Fibroblast of skin of scalp (primary cell): Measurements from ENCODE around the gene GRIN2A.

ENCODE experiments used
- DNase-seq: peaks from one replicate; pipeline ENCODE4 v3.0.0-alpha.2; 2013

Gene GRIN2A

DNA sequence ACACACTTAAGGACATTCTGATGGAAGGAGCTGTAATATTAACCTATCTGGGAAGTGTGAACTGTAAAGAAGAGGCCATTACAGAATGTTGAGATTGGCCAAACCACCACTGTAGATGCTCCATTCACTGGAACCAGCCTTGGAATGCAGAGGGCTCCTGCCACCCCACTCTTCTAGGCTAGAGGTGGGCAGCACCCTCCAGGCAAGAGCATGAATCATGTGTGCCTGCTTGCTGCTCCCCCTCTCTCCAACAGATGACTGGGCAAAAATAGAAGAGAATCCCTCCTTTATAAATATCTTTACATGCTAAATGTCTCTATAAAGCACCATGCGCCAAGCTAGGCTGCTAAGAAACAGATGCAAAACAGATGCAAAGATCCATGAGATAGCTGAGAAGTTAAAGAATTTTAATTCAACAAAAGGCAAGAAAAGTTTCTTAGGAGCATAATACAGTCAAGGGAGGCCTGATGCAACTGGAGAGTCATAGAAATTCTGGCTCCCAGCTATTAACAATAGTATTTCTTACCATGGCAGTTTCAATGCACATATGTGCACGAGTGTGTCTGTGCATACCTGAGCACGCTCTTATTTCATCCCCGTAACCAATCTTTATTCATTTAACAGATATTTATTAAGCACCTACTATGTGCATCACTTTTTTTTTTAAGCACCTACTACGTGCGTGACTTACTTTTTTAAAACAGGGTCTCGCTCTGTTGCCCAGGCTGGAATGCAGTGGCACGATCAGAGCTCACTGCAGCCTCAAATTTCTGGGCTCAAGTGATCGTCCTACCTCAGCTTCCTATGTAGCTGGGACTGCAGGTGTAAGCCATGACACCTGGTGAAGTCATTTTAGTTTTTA lies 53.6 kb downstream of the GRIN2A start:
- no peak for DNase-seq

DNA sequence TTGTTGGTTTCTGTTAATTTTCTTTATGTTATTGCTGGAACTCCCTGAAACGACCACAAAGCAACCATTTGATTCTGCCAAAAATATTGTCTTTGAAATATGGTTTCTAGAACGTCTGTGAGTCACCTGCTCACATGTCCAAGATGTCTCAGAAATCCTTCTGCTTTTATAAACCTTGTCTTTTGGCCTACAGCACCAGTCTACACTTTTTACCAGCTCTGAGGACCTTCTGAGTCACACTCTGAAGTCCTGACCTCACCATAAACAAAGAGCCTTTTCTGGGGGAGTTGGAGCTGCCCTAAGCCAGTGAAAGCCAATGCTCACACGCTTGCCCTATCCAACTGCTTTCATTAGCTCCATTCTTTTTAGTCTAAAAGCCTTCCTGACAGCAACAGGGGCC lies 55.5 kb downstream of the GRIN2A start:
- no peak for DNase-seq

DNA sequence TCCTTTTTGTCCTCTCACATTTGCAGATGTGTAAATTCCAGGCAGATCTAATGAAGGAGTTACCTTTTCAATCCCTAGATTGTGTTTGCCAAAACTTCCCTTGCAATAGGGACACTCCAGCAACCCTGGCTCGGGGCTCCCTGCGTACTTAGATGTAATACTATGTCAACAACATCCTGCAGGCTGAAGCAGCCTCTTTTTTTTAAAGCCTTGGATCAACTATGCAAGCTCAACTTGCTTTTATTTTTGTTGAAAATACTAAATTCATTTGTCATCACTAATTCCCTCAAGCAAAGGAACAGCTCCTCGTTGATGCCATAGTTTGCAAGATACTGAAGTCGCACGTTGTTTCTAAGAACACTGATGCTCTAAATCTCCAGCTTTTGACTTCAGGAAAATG lies 59.1 kb downstream of the GRIN2A start:
- DNase-seq, result no peak

DNA sequence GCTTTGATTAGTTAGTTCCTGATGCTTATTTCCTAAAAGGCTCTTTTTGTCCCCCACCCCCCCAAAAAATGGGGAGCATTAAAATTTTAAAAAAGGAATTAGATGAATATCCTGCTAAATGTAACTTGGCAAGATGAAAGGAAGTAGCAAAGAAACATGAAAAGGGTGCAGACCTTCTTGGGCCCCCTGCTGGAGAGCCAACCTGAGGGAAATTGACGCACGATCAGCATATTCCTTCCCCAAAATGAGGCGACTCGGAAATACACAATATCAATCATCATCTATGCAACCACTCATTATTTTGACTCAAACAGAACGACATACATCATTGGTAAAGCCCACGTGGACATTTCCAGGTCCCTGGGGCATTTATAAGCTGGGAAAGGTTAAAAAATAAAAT lies 59.7 kb downstream of the GRIN2A start:
- no peak for DNase-seq

DNA sequence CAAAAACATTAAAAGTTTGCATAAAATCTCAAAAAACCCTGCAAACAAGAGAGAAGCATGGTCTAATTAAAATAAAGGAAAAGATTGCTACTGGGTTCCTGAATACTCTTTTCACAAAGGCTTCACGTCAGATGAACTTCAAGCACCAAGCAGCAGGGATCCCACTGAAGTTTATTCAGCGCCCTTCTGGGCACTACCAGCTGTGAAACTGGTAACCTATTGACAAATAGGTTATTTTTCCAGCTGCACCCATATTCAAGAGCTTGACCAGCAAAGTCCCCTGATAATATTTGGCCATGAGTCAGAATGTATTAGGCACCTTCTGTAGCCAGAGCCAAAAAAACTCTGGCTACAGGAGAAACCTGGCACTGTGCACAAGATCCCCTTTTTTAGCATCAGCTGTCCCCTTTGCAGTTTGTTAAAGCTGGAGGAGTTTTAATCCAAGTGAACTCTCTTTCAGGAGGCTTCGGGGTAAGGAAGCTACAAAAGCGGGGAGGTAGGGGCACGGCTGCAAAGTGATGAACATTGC lies 60.3 kb downstream of the GRIN2A start:
- no peak for DNase-seq

DNA sequence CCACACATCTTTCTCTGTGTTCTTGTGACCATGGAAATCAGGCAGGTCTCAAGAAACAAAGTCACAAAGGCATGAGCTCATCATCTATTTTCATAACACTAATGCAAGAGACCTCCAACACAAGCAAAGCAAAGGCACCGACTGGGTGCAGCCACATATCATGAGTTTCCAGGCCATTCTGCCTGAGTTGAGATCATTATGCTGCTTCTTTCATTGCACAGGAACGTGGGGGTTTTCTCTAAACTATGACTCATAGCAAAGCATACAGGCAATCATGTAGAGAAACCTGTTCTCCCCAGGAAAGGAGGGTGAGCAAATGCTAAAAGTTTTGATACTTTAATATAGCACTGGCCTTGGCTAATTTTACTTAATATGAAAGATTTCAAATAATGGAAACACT lies 60.7 kb downstream of the GRIN2A start:
- DNase-seq, result peak; percentile 41

DNA sequence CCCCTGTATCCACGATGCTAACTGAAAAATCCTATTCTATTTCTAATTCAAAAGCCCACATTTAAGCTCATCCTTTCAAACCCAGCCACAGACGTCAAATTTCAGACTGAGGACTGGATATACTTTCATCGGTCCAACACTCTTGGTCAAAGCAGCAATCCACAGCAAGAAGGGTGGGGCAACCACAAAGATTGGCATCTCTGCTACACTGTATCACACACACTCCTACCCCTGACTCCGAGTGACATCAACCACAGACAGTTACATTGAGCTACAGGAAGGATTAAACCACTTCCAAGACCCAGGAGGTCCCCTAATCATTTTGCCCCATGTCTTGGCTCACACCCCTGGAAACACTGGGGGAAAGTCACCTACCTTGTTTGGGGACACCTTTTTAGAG lies 61.3 kb downstream of the GRIN2A start:
- DNase-seq, result no peak

DNA sequence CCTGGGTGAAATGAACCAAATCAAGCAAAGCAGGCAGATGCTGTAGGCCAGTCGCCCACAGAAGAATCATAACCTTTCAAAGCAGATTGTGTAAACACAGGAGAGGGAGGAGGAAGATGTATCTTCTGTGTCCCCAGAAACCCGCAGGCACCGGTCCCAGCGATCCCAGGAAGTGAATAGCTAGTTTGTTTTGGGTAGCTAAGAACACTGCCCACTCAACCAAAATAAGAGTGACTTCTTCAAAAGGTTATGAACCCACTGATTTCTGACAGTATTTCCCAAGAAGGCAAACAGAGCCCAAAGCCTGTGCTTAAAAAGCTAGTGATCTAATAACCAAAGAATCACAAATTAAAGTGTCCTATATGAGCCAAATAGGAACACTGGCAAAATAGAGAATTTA lies 67.8 kb downstream of the GRIN2A start:
- no peak for DNase-seq

DNA sequence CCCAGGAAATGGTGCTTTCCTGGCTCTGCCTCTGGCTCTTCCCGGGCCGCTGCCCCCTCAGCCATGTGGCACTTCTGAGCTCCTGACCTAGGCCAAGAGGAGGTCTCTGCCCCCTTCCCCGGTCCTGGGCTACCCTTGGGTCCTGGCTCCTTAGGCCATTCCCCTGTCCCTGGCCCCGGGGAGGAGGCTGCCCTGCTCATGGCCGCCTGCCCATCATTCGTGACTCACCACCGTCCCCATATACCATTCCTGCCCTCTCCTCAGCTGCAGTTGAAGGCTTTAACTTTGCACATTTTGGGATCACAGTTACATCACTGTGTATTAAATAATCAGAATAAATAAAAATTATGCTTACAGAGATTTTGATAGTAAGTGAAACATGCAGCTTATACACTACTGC lies 69.0 kb downstream of the GRIN2A start:
- DNase-seq, result no peak

DNA sequence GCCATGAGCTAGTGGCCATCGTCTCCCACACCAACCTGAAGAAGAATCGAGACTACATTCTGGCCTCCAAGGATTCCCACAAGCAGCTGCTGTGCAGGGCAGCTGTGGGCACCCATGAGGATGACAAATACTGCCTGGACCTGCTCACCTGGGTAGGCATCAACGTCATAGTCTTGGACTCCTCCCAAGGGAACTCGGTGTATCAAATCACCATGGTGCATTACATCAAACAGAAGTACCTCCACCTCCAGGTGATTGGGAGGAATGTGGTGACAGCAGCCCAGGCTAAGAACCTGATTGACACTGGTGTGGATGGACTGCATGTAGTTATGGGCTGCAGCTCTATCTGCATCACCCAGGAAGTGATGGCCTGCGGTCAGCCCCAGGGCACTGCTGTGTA lies 70.2 kb downstream of the GRIN2A start:
- no peak for DNase-seq

DNA sequence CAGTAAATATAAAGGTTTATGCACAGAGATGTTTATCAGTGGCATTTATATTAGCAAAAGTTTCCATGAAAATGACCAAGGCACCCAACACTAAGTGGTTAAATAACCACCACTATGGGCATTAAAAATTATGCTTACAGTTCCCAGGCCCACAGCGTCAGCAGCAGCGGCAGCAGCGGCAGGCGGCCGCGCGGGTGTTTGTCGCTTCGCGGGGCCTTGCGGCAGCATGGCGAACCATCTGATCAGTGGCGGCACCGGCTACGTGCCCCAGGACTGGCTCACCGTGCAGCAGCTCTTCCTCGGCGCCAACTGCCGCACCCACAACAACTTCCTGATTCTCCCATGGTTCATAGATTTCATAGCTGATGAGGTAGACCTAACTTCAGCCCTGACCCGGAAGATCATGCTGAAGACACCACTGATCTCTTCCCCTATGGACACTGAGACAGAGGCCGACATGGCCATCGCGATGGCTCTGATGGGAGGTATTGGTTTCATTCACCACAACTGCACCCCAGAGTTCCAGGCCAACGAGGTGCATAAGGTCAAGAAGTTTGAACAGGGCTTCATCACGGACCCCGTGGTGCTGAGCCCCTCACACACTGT lies 71.0 kb downstream of the GRIN2A start:
- DNase-seq, result no peak

DNA sequence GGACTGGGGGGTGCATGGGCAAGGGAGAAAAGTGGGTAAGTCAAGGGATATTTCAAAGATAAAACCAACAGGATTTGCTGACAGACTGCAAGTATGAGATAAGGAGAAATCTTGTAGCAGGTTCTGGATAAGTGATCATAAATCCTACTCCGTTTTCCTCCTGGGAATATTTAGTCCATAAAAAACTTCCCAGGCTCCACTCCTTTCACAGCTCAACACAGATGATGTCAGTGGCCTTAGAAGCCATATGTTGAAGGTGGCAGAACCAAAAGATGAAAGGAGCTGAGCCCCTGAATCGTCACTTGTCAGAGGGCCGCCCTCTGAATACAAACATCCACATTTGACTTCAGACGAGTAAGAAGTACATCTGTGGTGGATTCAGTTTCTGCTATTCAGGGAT lies 71.7 kb downstream of the GRIN2A start:
- DNase-seq, result no peak

DNA sequence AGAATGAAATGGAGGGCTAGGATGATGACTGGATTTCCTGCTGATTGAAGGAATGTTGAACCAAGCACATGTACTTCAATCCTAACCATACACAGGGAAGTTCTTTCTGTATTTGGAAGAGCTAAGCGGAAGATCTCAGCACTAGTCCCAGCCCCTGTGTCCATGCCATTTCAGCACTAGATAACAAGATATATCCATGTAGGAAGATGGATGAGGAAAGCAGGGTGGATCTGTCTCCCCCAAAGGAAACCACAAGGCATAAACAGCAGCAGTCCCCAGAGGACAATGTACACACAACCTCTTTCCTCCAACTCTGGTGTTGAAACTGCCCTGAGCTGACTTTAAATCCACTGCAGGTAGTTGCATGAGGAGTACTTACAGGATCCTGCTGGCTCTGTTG lies 75.1 kb downstream of the GRIN2A start:
- no peak for DNase-seq

DNA sequence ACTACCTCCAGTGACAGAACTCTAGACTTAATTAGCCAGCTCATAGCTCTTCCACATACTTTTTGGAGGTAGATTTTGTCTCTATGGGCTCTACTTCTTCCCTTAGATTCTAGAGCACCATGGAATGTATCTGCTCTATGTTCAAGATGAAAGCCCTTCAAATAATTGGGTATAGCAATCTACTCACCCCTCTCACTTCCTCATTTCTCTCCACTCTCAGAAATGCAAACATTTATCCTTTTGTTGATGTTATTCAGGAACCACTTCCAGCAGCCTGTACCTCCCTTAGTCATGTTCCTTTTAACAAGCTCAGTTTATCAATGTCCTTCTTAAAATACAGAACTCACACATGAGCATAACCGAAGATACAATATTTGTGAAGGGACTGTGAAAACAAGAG lies 78.5 kb downstream of the GRIN2A start:
- DNase-seq, result no peak

DNA sequence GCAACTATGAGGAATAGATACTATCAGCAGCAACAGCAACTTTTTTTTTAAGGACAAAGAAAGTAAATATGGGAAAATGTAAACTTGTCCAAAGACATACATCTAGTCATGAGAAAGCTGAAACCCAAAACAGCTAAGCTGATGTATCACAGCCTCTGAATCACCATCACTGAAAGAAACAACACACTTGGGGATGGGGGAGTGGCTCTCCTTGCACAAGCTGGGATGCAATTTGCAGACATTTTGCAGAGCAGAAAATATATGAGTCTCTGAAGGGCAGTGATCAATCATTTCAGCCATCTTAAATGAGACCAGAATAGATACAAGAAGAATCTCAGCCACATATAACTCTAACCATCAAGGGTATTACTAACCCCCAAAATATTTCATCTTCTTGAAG lies 79.1 kb downstream of the GRIN2A start:
- no peak for DNase-seq

DNA sequence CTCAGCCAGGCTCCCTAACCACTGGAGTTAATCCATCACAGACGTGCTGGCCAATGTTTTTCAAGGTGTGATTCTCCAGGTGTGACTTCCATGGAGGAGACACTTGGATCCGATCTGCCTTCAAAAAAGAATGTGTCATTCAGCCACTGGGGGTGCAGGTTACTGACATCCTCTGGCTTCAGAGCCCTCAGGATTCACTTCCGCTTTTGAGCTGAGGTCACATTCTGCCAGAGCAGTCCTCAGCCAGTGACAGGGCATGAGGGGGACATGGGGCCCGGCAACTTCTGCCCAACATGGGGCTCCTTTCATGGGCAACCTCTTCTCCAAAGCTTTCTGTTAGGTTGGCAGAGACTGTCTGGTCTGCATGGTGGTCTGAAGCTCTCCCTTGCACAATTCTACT lies 81.4 kb downstream of the GRIN2A start:
- no peak for DNase-seq

DNA sequence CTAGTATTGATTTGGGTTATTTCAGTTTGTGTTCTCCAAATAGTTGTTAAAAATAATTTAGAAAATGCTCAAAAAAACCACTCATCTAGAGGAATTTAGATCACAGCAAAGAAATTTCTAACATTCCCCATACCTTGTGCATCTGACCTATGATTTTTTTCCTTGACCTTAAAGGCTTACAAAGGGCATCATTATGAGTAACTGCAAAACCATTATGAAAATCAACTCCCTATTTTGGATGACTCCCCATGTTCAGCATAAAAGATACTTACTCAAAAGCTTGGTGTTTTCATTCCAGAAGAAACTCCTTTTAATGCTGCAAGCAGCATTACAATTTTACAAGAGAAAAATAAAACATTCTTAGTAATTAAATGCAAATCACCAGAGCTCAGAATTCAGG lies 83.2 kb downstream of the GRIN2A start:
- no peak for DNase-seq

DNA sequence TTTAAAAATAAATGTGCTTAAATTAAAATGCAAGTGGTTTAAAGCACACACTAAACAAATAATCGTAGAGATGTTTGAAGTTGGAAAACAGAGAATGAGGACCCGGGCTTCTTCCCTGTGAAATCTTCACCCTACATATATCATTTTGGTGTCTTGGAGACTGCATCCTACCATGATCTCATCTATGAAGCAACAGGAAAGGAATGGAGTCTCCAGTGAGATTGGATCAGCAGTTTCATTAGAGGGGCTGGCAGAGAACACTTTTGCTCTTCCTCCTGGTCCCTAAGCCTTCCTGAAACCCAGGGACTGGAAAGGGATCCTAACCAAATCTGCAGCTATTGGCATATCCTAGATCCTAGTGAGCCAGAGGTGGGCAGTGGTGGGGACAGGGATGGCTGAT lies 85.0 kb downstream of the GRIN2A start:
- no peak for DNase-seq

DNA sequence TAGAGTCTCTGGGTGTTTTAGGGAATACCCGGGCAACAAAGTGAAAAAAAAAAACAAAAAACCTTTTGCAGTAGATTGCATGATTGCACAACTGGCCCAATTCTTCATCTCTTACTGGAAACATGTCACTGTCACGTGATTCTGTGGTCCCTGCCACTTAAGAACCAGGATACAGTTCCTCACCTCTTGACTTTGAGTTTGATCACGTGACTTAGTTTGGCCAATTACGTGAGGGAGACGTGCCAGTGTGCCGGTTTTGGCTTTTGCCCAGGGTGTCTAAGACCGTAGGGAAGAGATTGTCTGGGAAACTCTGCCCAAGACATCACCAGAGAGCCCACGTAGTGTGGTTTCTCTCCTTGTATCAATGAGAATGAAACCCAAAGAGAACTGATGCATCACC lies 88.7 kb downstream of the GRIN2A start:
- DNase-seq, result no peak

DNA sequence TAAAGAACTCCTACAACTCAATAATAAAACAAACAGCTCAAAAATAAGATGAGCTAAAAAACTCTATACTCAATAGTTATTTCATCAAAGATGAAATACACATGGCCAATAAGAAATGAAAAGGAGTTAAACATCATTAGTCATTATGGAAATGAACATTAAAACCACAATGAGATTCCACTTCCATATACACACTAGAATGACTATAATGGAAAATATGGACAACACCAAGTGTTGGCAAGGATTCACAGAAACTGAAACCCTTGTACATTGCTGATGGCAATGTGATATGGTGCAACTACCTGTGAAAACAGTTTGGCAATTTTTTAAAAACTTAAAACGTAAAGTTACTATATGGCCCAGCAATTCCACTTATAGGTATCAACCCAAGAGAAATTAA lies 91.4 kb downstream of the GRIN2A start:
- peak; percentile 43 for DNase-seq

DNA sequence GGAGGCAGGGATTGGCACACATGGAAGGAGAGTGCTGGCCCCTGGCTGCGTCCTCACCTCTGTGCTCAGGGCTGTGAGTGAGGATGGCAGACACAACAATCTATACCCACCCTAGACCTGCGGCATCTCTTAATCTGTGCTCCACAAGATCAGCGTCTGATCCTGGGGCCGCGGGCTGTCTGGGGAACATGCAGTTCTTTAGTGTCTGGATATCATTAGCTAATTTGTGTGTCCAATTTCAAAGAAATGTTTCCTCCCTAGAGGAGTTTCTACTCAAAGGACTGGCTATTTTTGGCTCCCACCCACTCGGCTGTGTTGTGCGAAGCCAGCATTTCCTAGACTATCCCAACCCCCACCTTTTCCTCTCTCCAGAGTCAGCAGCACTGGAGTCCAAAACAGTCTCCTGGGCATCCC lies 93.8 kb downstream of the GRIN2A start:
- DNase-seq, result peak; percentile 16

DNA sequence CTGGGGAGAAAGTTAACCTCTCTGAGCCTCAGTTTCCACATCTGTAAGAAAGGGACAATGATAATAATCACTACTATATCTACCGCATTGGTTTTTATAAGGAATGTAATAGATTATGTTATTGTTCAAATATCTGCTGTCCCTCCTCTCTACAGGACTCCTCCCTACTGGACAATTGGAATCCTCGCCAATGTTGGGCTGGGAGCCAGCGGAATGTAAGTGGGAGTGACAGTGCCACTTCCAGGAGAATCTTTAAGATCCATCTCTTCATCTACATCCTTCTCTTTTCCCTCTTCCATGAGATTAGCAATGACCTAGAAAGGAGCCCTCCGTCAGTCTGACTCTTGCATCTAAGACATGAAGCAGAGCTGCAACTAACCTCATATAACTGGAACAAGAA lies 95.1 kb downstream of the GRIN2A start:
- DNase-seq, result no peak

DNA sequence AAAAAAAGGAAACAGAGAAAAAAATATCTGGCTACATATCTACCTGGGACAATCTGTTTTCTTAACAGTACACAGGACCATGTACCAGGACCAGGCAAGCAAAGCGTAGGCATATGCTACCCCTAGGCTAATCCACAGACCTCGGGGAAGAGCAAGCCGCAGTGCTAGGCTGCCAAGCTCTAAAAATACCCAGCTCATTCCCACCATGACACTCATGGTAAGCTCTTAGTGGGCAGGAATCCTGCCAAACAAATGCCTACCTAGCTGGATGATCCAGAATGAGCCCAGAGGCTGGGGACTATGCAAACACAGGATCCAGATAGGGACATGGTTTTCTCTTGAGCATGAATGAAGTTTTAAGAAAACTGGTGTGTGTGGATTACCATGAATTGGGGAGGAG lies 95.6 kb downstream of the GRIN2A start:
- no peak for DNase-seq

DNA sequence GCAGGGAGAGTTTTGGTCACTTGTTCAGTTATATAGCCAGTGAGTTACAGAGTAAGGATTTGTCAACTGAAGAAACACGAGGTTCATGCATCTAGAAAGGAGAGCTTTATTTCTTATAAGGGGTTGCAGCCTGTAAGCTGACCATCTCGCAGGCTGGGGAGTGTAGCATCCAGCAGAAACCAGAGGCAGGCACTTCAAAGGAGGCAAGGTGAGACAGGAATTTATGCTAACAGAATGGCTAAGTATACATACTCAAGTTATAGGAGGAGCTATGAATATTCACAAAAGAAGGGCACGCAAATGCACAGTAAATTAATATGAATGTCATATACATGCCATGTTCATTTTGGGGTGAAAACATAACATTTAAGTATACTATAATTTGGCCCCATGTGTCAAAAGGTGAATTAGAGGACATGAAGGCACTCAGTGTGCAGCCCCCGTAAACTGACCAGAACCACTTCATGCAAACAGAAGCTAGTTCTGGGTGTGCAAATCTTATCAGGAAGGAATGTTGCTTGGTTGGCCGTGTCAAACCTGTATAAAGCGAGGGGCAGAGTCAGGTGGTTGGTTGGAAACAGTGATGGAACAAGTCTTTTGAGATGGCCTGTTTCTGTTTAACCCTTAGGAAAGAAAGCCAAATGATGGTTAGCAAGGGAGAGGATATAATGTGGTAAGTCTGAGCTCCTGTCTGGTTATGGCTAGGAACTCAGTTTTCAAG lies 97.0 kb downstream of the GRIN2A start:
- DNase-seq, result no peak
